Fibroblast of lung (primary cell): Measurements from ENCODE around the gene KIAA2012.

Experiments
- CTCF ChIP-seq, 2 donors: IDR thresholded peaks in 1 of 2; conservative IDR thresholded peaks in 1 of 2; 1 replicate in 1 of 2; 2 replicates in 1 of 2; pipeline ENCODE4 v1.5.1; 2011 to 2012; ENCODE audit warnings: low read length in 2 of 2, control low read depth in 1 of 2, inconsistent platforms in 1 of 2, low read depth in 1 of 2, mild to moderate bottlenecking in 1 of 2
- EZH2 ChIP-seq: IDR thresholded peaks from 2 replicates; pipeline ENCODE4 v1.5.1; 2012; ENCODE audit warnings: low read length, control low read depth, mild to moderate bottlenecking; ENCODE audit errors: missing control alignments

- TF ChIP-seq CTCF (conservative IDR thresholded peaks at IDR 0.05 in 1 of 2, IDR thresholded peaks at IDR 0.05 in 1 of 2; ENCODE audit: low read depth in 1 of 2, low read length in 2 of 2) (no peak), EZH2 (no peak)
These were observed 67.6 kb downstream of the KIAA2012 start for GRCh38 chr2:202140522-202141252.
